ENCODE data around the gene ARHGAP8. TPM values are rescaled to one million over a fixed set of nuclear protein-coding genes. Genes with fewer than 3 reads are reported as not detected.
A peak's percentile ranks its signal among the peaks of the same experiment; 100 is the strongest.

ARHGAP8 gene
- total and polyA plus RNA-seq, 10 donors: 2.7 to 71.6 (median 19.7) TPM

- H3K4me1 ChIP-seq: peaks cover 15 to 63% (median 37%) of the 10 kb centered on the region in 6 donors
- no peak for DNase-seq
- H3K27ac ChIP-seq: no peak overlapping the region
- WGBS, 5 donors: 88 to 95% (median 92%) methylated on average over 8 of the region's 8 CpGs
- no peak for TF ChIP-seq POLR2A (IDR thresholded peaks at IDR 0.05)
- no peak for TF ChIP-seq POLR2AphosphoS5 (IDR thresholded peaks at IDR 0.05)
- no peak for TF ChIP-seq CTCF (IDR thresholded peaks at IDR 0.05 in 8 of 11, conservative IDR thresholded peaks at IDR 0.05 in 3 of 11)
- no peaks in the 10 kb centered on the region for H3K27me3 ChIP-seq (replicated peaks in 1 of 7)
- no peaks in the 10 kb centered on the region for H3K9me3 ChIP-seq
- H3K36me3 ChIP-seq: peaks cover 0 to 95% (median 23%) of the 10 kb centered on the region in 6 donors
- no peak overlapping the region for H3K4me3 ChIP-seq
- intact Hi-C loops (cut with DNase I; ENCODE audit: low total_unique reads): no loop called here
Measured at GRCh38 chr22:44724859-44725258, 27.5 kb upstream of the ARHGAP8 start.

GRCh38 chr22:44726439-44726838, 25.9 kb upstream of the ARHGAP8 start:
- H3K4me3 ChIP-seq: no peak overlapping the region
- peak; percentile 71 for DNase-seq
- H3K4me1 ChIP-seq: peaks cover 15 to 64% (median 44%) of the 10 kb centered on the region in 6 donors
- H3K27me3 ChIP-seq (replicated peaks in 1 of 7): no peaks in the 10 kb centered on the region
- intact Hi-C loops (cut with DNase I; ENCODE audit: low total_unique reads): no loop called here
- 91 to 100% (median 98%) methylated on average over 2 to 11 of the region's 11 CpGs for WGBS, 5 donors
- no peaks in the 10 kb centered on the region for H3K9me3 ChIP-seq
- TF ChIP-seq POLR2AphosphoS5 (IDR thresholded peaks at IDR 0.05): no peak
- no peak for TF ChIP-seq POLR2A (IDR thresholded peaks at IDR 0.05)
- peaks cover 0 to 95% (median 23%) of the 10 kb centered on the region in 6 donors for H3K36me3 ChIP-seq
- H3K27ac ChIP-seq: peak overlapping the region in 5 of 8 donors; percentile 73 to 82 (median 76)

GRCh38 chr22:44727148-44727547, 25.2 kb upstream of the ARHGAP8 start:
- peak in 1 of 3 donors; percentile 25 for TF ChIP-seq POLR2AphosphoS5 (IDR thresholded peaks at IDR 0.05)
- no peak for TF ChIP-seq POLR2A (IDR thresholded peaks at IDR 0.05)
- no peak for DNase-seq
- Histone ChIP-seq H3K36me3 (peaks cover 0 to 95% (median 20%) of the 10 kb centered on the region in 6 donors), H3K9me3 (no peaks in the 10 kb centered on the region), H3K4me3 (no peak overlapping the region), H3K27ac (peak overlapping the region in 6 of 8 donors; percentile 16 to 82 (median 76)), H3K27me3 (replicated peaks in 1 of 7) (no peaks in the 10 kb centered on the region), H3K4me1 (peaks cover 15 to 64% (median 47%) of the 10 kb centered on the region in 6 donors)
- 78 to 92% (median 88%) methylated on average over 1 to 21 of the region's 21 CpGs for WGBS, 5 donors
- intact Hi-C loops (cut with DNase I; ENCODE audit: low total_unique reads): no loop called here

GRCh38 chr22:44727709-44728108, 24.7 kb upstream of the ARHGAP8 start:
- H3K9me3 ChIP-seq: no peaks in the 10 kb centered on the region
- WGBS, 5 donors: 76 to 83% (median 79%) methylated on average over 12 to 13 of the region's 13 CpGs
- peaks cover 15 to 63% (median 48%) of the 10 kb centered on the region in 6 donors for H3K4me1 ChIP-seq
- intact Hi-C loops (cut with DNase I; ENCODE audit: low total_unique reads): no loop called here
- DNase-seq: no peak
- TF ChIP-seq POLR2A (IDR thresholded peaks at IDR 0.05) (no peak), POLR2AphosphoS5 (IDR thresholded peaks at IDR 0.05) (peak in 1 of 3 donors; percentile 15), CTCF (IDR thresholded peaks at IDR 0.05 in 8 of 11, conservative IDR thresholded peaks at IDR 0.05 in 3 of 11) (no peak)
- no peaks in the 10 kb centered on the region for H3K27me3 ChIP-seq (replicated peaks in 1 of 7)
- peaks cover 0 to 97% (median 20%) of the 10 kb centered on the region in 6 donors for H3K36me3 ChIP-seq
- H3K27ac ChIP-seq: peak overlapping the region in 7 of 8 donors; percentile 64 to 82 (median 76)
- H3K4me3 ChIP-seq: no peak overlapping the region

- H3K4me3 ChIP-seq: peak overlapping the region in 1 of 8 donors; percentile 19
- peaks cover 0 to 94% (median 20%) of the 10 kb centered on the region in 6 donors for H3K36me3 ChIP-seq
- H3K27ac ChIP-seq: peak overlapping the region; percentile 10 to 82 (median 76)
- 44 to 73% (median 67%) methylated on average over 14 to 21 of the region's 21 CpGs for WGBS, 5 donors
- intact Hi-C loops (cut with DNase I; ENCODE audit: low total_unique reads): no loop called here
- no peak for DNase-seq
- TF ChIP-seq POLR2A (IDR thresholded peaks at IDR 0.05): no peak
- TF ChIP-seq POLR2AphosphoS5 (IDR thresholded peaks at IDR 0.05): peak in 2 of 3 donors; percentile 3 to 15
- no peak for TF ChIP-seq CTCF (IDR thresholded peaks at IDR 0.05 in 8 of 11, conservative IDR thresholded peaks at IDR 0.05 in 3 of 11)
- no peaks in the 10 kb centered on the region for H3K9me3 ChIP-seq
- H3K27me3 ChIP-seq (replicated peaks in 1 of 7): no peaks in the 10 kb centered on the region
- H3K4me1 ChIP-seq: peaks cover 15 to 71% (median 52%) of the 10 kb centered on the region in 6 donors
Measured at GRCh38 chr22:44728761-44729324, 23.5 kb upstream of the ARHGAP8 start.
